HepG2 (cell line): ENCODE data around the gene ZBTB48. TPM values are rescaled to one million over a fixed set of nuclear protein-coding genes. Genes with fewer than 3 reads are reported as not detected.

ENCODE experiments used
- ASH2L ChIP-seq: fragments of 300-600, 200-600 bp; sonication (generic); IDR thresholded peaks from 2 replicates; pipeline ENCODE4 v1.7.0; 2017; ENCODE audit warnings: low read depth, mild to moderate bottlenecking, moderate library complexity, mixed read lengths, low read length; ENCODE audit not compliant: insufficient read length
- BORCS8-MEF2B ChIP-seq: sonication (generic); formaldehyde crosslinking; IDR thresholded peaks from 2 replicates; pipeline ENCODE4 v1.8.0; 2022; ENCODE audit warnings: mild to moderate bottlenecking, missing genetic modification reagents
- CBFB ChIP-seq: sonication (generic); formaldehyde crosslinking; IDR thresholded peaks from 2 replicates; pipeline ENCODE4 v1.4.0; 2020; ENCODE audit warnings: missing genetic modification reagents
- ETV6 ChIP-seq: sonication (generic); formaldehyde crosslinking; conservative IDR thresholded peaks from 2 replicates; pipeline ENCODE4 v1.4.0; 2020; ENCODE audit warnings: missing genetic modification reagents
- GMEB1 ChIP-seq: sonication (generic); formaldehyde crosslinking; IDR thresholded peaks from 2 replicates; pipeline ENCODE4 v1.5.1; 2020; ENCODE audit warnings: missing genetic modification reagents, mild to moderate bottlenecking, borderline replicate concordance
- GTF3A ChIP-seq: sonication (generic); formaldehyde crosslinking; conservative IDR thresholded peaks from 2 replicates; pipeline ENCODE4 v1.4.0; 2020; ENCODE audit warnings: mild to moderate bottlenecking, missing genetic modification reagents
- KAT7 ChIP-seq: IDR thresholded peaks from 2 replicates; pipeline ENCODE4 v1.6.1; 2018; ENCODE audit warnings: borderline replicate concordance, missing compliant biosample characterization
- MEIS1 ChIP-seq: sonication (generic); formaldehyde crosslinking; IDR thresholded peaks from 2 replicates; pipeline ENCODE4 v1.9.0; 2021; ENCODE audit warnings: mild to moderate bottlenecking, missing genetic modification reagents, moderate library complexity, borderline replicate concordance
- MYNN ChIP-seq: sonication (generic); formaldehyde crosslinking; IDR thresholded peaks from 2 replicates; pipeline ENCODE4 v1.4.0; 2020; ENCODE audit warnings: mild to moderate bottlenecking, low read depth, missing genetic modification reagents
- MZF1 ChIP-seq: sonication (generic); formaldehyde crosslinking; IDR thresholded peaks from 2 replicates; pipeline ENCODE4 v1.8.1; 2023; ENCODE audit warnings: mild to moderate bottlenecking, missing genetic modification reagents, borderline replicate concordance
- RBM39 ChIP-seq: fragments of 200-400 bp; formaldehyde crosslinking; IDR thresholded peaks from one replicate; pipeline ENCODE4 v1.6.1; 2018; ENCODE audit warnings: antibody characterized with exemption, mild to moderate bottlenecking, low read depth, low read length; ENCODE audit not compliant: poor library complexity, severe bottlenecking
- ZFP90 ChIP-seq: sonication (generic); formaldehyde crosslinking; IDR thresholded peaks from 2 replicates; pipeline ENCODE4 v1.8.0; 2022; ENCODE audit warnings: missing genetic modification reagents, mild to moderate bottlenecking, inconsistent platforms, borderline replicate concordance
- ZFP91 ChIP-seq: sonication (generic); formaldehyde crosslinking; IDR thresholded peaks from 2 replicates; pipeline ENCODE4 v1.9.0; 2022; ENCODE audit warnings: missing genetic modification reagents, mild to moderate bottlenecking, borderline replicate concordance
- ZGPAT ChIP-seq: IDR thresholded peaks from 2 replicates; pipeline ENCODE4 v1.6.1; 2016; ENCODE audit warnings: mild to moderate bottlenecking
- ZNF143 ChIP-seq: sonication (generic); formaldehyde crosslinking; IDR thresholded peaks from 2 replicates; pipeline ENCODE4 v1.4.0; 2020; ENCODE audit warnings: missing genetic modification reagents
- ZNF251 ChIP-seq: sonication (generic); formaldehyde crosslinking; IDR thresholded peaks from 2 replicates; pipeline ENCODE4 v1.9.0; 2021; ENCODE audit warnings: mild to moderate bottlenecking, missing genetic modification reagents
- ZNF263 ChIP-seq: sonication (generic); formaldehyde crosslinking; IDR thresholded peaks from 2 replicates; pipeline ENCODE4 v1.4.0; 2020; ENCODE audit warnings: missing genetic modification reagents
- ZNF414 ChIP-seq: sonication (generic); formaldehyde crosslinking; IDR thresholded peaks from 2 replicates; pipeline ENCODE4 v1.5.0; 2020; ENCODE audit warnings: missing genetic modification reagents
- ZNF441 ChIP-seq: sonication (generic); formaldehyde crosslinking; IDR thresholded peaks from 2 replicates; pipeline ENCODE4 v1.7.0; 2021; ENCODE audit warnings: missing genetic modification reagents, borderline replicate concordance
- ZNF687 ChIP-seq: sonication (generic); formaldehyde crosslinking; IDR thresholded peaks from 2 replicates; pipeline ENCODE4 v1.5.1; 2020; ENCODE audit warnings: mild to moderate bottlenecking, missing genetic modification reagents, moderate library complexity
- polyA plus RNA-seq, 8 experiments: library from polyadenylated mRNA; depleted of rRNA in 3 of 8; stranded (reverse) in 7 of 8; unstranded in 1 of 8; fragments of >200 nt; fragmentation: Illumina TruSeq in 4 of 8; extraction: Trizol in 4 of 8; gene quantifications; 2 replicates each; pipeline versions ENCODE4 v1.2.1 to v1.2.3, GENCODE V29; 2011 to 2016; ENCODE audit warnings: low read depth in 4 of 8, missing spikeins in 1 of 8, mixed read lengths in 1 of 8; ENCODE audit not compliant: insufficient read depth in 1 of 8
- total RNA-seq, 5 experiments: library from RNA; depleted of rRNA; stranded (reverse); fragments of >200 nt; fragmentation: Illumina TruSeq; extraction: Trizol; gene quantifications; 2 replicates each; pipeline ENCODE4 v1.2.3, GENCODE V29; 2016; ENCODE audit warnings: low read depth in 1 of 5

The ZBTB48 gene
- total and polyA plus RNA-seq, 2 of the 13 experiments (the other 11 are each of a cell fraction or from before 2014, with no cell fraction given): 13.0 to 17.1 TPM

GRCh38 chr1:6580119-6580592 lies 362 bp downstream of the ZBTB48 start (continued):
- TF ChIP-seq GMEB1: 0 out of 2 replicates have a peak, but pooled peaks have one; percentile 59
- peak; percentile 1 for TF ChIP-seq ASH2L
- 0 out of 2 replicates have a peak, but pooled peaks have one; percentile 38 for TF ChIP-seq MYNN (CRISPR knock-in tag)
- no peak for TF ChIP-seq ZNF687
- no peak for TF ChIP-seq ZNF414
- no peak for TF ChIP-seq RBM39
- no peak for TF ChIP-seq ZNF143 (CRISPR knock-in tag)
- no peak for TF ChIP-seq GTF3A
- 0 out of 2 replicates have a peak, but pooled peaks have one; percentile 3 for TF ChIP-seq ZFP90 (CRISPR knock-in tag)
- TF ChIP-seq ZNF251 (CRISPR knock-in tag): no peak
- TF ChIP-seq BORCS8-MEF2B (CRISPR knock-in tag): no peak
- TF ChIP-seq ZFP91 (CRISPR knock-in tag): 0 out of 2 replicates have a peak, but pooled peaks have one; percentile 41
- TF ChIP-seq MZF1 (CRISPR knock-in tag): no peak
- TF ChIP-seq KAT7: peak; percentile 66
- 0 out of 2 replicates have a peak, but pooled peaks have one; percentile 4 for TF ChIP-seq CBFB
- TF ChIP-seq ZNF263: no peak
- no peak for TF ChIP-seq ZGPAT (CRISPR knock-in tag)
- no peak for TF ChIP-seq ZNF441
- no peak for TF ChIP-seq MEIS1 (CRISPR knock-in tag)
- no peak for TF ChIP-seq ETV6
